HEK293 (cell line): ENCODE measurements around the gene ATE1.

Source experiments
- GLIS2 ChIP-seq: fragments of 450-650 bp; formaldehyde crosslinking; IDR thresholded peaks from 2 replicates; pipeline ENCODE4 v1.5.1; 2016; ENCODE audit warnings: missing biosample characterization, missing genetic modification characterization
- HOXC10 ChIP-seq: sonication (generic); formaldehyde crosslinking; IDR thresholded peaks from 2 replicates; pipeline ENCODE4 v1.8.1; 2023; ENCODE audit warnings: mild to moderate bottlenecking, missing genetic modification reagents
- SP2 ChIP-seq: fragments of 450-650 bp; formaldehyde crosslinking; IDR thresholded peaks from 2 replicates; pipeline ENCODE4 v1.5.1; 2016; ENCODE audit warnings: missing biosample characterization, missing genetic modification characterization
- TRIM28 ChIP-seq: IDR thresholded peaks from 2 replicates; pipeline ENCODE4 v1.6.1; 2011; ENCODE audit warnings: low read length, control low read depth, borderline replicate concordance
- YY1 ChIP-seq: fragments of 450-650 bp; formaldehyde crosslinking; IDR thresholded peaks from 2 replicates; pipeline ENCODE4 v1.5.1; 2018; ENCODE audit warnings: missing biosample characterization, missing genetic modification characterization
- ZBTB11 ChIP-seq: fragments of 450-650 bp; formaldehyde crosslinking; conservative IDR thresholded peaks from 2 replicates; pipeline ENCODE4 v1.5.1; 2016; ENCODE audit warnings: low read depth, missing biosample characterization, missing genetic modification characterization
- ZBTB20 ChIP-seq: fragments of 450-650 bp; formaldehyde crosslinking; IDR thresholded peaks from 2 replicates; pipeline ENCODE4 v1.5.1; 2016; ENCODE audit warnings: missing biosample characterization, missing genetic modification characterization
- ZFP41 ChIP-seq: fragments of 450-650 bp; formaldehyde crosslinking; IDR thresholded peaks from 2 replicates; pipeline ENCODE4 v1.5.1; 2016; ENCODE audit warnings: missing biosample characterization, missing genetic modification characterization, borderline replicate concordance
- ZNF148 ChIP-seq: fragments of 450-650 bp; formaldehyde crosslinking; IDR thresholded peaks from 2 replicates; pipeline ENCODE4 v1.5.0; 2017; ENCODE audit warnings: missing biosample characterization, missing genetic modification characterization, borderline replicate concordance
- ZNF184 ChIP-seq: fragments of 450-650 bp; IDR thresholded peaks from 2 replicates; pipeline ENCODE4 v1.5.1; 2018; ENCODE audit warnings: missing biosample characterization, mild to moderate bottlenecking, missing genetic modification characterization
- ZNF211 ChIP-seq: fragments of 450-650 bp; formaldehyde crosslinking; IDR thresholded peaks from 2 replicates; pipeline ENCODE4 v1.5.1; 2016; ENCODE audit warnings: low read depth, missing biosample characterization, missing genetic modification characterization
- ZNF214 ChIP-seq: fragments of 450-650 bp; formaldehyde crosslinking; IDR thresholded peaks from 2 replicates; pipeline ENCODE4 v1.5.1; 2017; ENCODE audit warnings: missing biosample characterization, mild to moderate bottlenecking, missing genetic modification characterization, borderline replicate concordance
- ZNF239 ChIP-seq: fragments of 450-650 bp; formaldehyde crosslinking; IDR thresholded peaks from 2 replicates; pipeline ENCODE4 v1.5.1; 2016; ENCODE audit warnings: missing biosample characterization, missing genetic modification characterization
- ZNF266 ChIP-seq: fragments of 450-650 bp; formaldehyde crosslinking; IDR thresholded peaks from 2 replicates; pipeline ENCODE4 v1.5.1; 2016; ENCODE audit warnings: missing biosample characterization, missing genetic modification characterization, low read depth
- ZNF302 ChIP-seq: fragments of 450-650 bp; formaldehyde crosslinking; IDR thresholded peaks from 2 replicates; pipeline ENCODE4 v1.5.1; 2016; ENCODE audit warnings: missing biosample characterization, missing genetic modification characterization, low read depth
- ZNF423 ChIP-seq: fragments of 450-650 bp; formaldehyde crosslinking; IDR thresholded peaks from 2 replicates; pipeline ENCODE4 v1.5.1; 2016; ENCODE audit warnings: missing biosample characterization, missing genetic modification characterization
- ZNF473 ChIP-seq: fragments of 450-650 bp; formaldehyde crosslinking; IDR thresholded peaks from 2 replicates; pipeline ENCODE4 v1.5.1; 2017; ENCODE audit warnings: missing biosample characterization, missing genetic modification characterization
- ZNF513 ChIP-seq: fragments of 450-650 bp; IDR thresholded peaks from 2 replicates; pipeline ENCODE4 v1.5.1; 2018; ENCODE audit warnings: missing biosample characterization, missing genetic modification characterization
- ZNF514 ChIP-seq: fragments of 450-650 bp; formaldehyde crosslinking; IDR thresholded peaks from 2 replicates; pipeline ENCODE4 v1.5.1; 2016; ENCODE audit warnings: missing biosample characterization, missing genetic modification characterization
- ZNF521 ChIP-seq: fragments of 450-650 bp; formaldehyde crosslinking; IDR thresholded peaks from 2 replicates; pipeline ENCODE4 v1.5.1; 2017; ENCODE audit warnings: missing biosample characterization, mild to moderate bottlenecking, missing genetic modification characterization
- ZNF544 ChIP-seq: fragments of 450-650 bp; formaldehyde crosslinking; IDR thresholded peaks from 2 replicates; pipeline ENCODE4 v1.5.0; 2017; ENCODE audit warnings: missing biosample characterization, missing genetic modification characterization
- ZNF571 ChIP-seq: fragments of 450-650 bp; formaldehyde crosslinking; IDR thresholded peaks from 2 replicates; pipeline ENCODE4 v1.5.0; 2017; ENCODE audit warnings: missing biosample characterization, missing genetic modification characterization
- ZNF621 ChIP-seq: fragments of 450-650 bp; formaldehyde crosslinking; IDR thresholded peaks from 2 replicates; pipeline ENCODE4 v1.5.1; 2017; ENCODE audit warnings: missing biosample characterization, missing genetic modification characterization
- ZNF658 ChIP-seq: fragments of 450-650 bp; formaldehyde crosslinking; IDR thresholded peaks from 2 replicates; pipeline ENCODE4; 2016; ENCODE audit warnings: missing biosample characterization, missing genetic modification characterization
- ZNF747 ChIP-seq: fragments of 450-650 bp; formaldehyde crosslinking; IDR thresholded peaks from 2 replicates; pipeline ENCODE4 v1.5.1; 2016; ENCODE audit warnings: missing biosample characterization, missing genetic modification characterization
- TF ChIP-seq, protein P1 (sequence below): fragments of 450-650 bp; formaldehyde crosslinking; IDR thresholded peaks from 2 replicates; pipeline ENCODE4 v1.5.1; 2016; ENCODE audit warnings: missing biosample characterization, missing genetic modification characterization
- TF ChIP-seq, protein P2 (sequence below): fragments of 450-650 bp; formaldehyde crosslinking; IDR thresholded peaks from 2 replicates; pipeline ENCODE4 v1.5.1; 2016; ENCODE audit warnings: missing biosample characterization, missing genetic modification characterization
- TF ChIP-seq, protein P3 (sequence below): fragments of 450-650 bp; formaldehyde crosslinking; IDR thresholded peaks from 2 replicates; pipeline ENCODE4 v1.5.1; 2016; ENCODE audit warnings: missing biosample characterization, missing genetic modification characterization

The ATE1 gene

DNA sequence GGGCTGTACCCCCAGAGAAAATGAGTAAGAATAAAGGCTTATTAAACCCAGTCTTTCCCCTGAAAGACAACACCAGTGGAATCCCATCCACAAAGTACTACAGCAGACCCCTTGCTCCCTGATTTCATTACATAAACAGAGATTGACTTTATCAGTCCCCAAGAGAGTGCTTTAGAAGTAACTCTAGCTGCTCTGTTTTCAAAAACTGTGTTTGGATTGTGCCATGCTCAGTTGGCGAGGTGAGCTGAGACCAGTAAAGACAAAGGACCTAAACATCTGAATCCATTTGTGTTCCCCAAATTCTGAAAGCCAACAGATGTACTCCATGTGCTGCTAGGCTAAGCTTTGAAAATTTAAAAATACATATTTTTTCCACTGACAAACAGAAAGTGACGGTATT is 127.0 kb downstream of the ATE1 start (continued):
- TF ChIP-seq, protein P1, sequence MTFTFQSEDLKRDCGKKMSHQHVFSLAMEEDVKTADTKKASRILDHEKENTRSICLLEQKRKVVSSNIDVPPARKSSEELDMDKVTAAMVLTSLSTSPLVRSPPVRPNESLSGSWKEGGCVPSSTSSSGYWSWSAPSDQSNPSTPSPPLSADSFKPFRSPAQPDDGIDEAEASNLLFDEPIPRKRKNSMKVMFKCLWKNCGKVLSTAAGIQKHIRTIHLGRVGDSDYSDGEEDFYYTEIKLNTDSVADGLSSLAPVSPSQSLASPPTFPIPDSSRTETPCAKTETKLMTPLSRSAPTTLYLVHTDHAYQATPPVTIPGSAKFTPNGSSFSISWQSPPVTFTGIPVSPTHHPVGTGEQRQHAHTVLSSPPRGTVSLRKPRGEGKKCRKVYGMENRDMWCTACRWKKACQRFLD (tag by site-specific recombination), result no peak
- TF ChIP-seq ZNF571 (tag by site-specific recombination) (no peak), ZNF521 (tag by site-specific recombination) (no peak), ZNF211 (no peak), ZNF513 (no peak), ZNF214 (no peak), ZNF239 (tag by site-specific recombination) (no peak), ZFP41 (tag by site-specific recombination) (no peak), ZNF747 (tag by site-specific recombination) (no peak), ZNF544 (tag by site-specific recombination) (no peak), ZNF266 (no peak), ZNF423 (tag by site-specific recombination) (0 out of 2 replicates have a peak, but pooled peaks have one; percentile 23), ZBTB20 (tag by site-specific recombination) (peak; percentile 81), ZBTB11 (tag by site-specific recombination) (no peak), GLIS2 (tag by site-specific recombination) (no peak), YY1 (tag by site-specific recombination) (no peak), TRIM28 (no peak; the same call in 1 of the 2 replicates), HOXC10 (CRISPR knock-in tag) (no peak), SP2 (tag by site-specific recombination) (no peak), ZNF473 (no peak), ZNF148 (tag by site-specific recombination) (no peak), ZNF302 (tag by site-specific recombination) (no peak), ZNF658 (tag by site-specific recombination) (no peak), ZNF184 (tag by site-specific recombination) (no peak), ZNF514 (tag by site-specific recombination) (no peak), ZNF621 (tag by site-specific recombination) (no peak)
- TF ChIP-seq, protein P2, sequence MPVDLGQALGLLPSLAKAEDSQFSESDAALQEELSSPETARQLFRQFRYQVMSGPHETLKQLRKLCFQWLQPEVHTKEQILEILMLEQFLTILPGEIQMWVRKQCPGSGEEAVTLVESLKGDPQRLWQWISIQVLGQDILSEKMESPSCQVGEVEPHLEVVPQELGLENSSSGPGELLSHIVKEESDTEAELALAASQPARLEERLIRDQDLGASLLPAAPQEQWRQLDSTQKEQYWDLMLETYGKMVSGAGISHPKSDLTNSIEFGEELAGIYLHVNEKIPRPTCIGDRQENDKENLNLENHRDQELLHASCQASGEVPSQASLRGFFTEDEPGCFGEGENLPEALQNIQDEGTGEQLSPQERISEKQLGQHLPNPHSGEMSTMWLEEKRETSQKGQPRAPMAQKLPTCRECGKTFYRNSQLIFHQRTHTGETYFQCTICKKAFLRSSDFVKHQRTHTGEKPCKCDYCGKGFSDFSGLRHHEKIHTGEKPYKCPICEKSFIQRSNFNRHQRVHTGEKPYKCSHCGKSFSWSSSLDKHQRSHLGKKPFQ (tag by site-specific recombination), result no peak
- TF ChIP-seq, protein P3, sequence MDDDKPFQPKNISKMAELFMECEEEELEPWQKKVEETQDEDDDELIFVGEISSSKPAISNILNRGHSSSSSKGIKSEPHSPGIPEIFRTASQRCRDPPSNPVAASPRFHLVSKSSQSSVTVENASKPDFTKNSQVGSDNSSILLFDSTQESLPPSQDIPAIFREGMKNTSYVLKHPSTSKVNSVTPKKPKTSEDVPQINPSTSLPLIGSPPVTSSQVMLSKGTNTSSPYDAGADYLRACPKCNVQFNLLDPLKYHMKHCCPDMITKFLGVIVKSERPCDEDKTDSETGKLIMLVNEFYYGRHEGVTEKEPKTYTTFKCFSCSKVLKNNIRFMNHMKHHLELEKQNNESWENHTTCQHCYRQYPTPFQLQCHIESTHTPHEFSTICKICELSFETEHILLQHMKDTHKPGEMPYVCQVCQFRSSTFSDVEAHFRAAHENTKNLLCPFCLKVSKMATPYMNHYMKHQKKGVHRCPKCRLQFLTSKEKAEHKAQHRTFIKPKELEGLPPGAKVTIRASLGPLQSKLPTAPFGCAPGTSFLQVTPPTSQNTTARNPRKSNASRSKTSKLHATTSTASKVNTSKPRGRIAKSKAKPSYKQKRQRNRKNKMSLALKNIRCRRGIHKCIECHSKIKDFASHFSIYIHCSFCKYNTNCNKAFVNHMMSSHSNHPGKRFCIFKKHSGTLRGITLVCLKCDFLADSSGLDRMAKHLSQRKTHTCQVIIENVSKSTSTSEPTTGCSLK (tag by site-specific recombination), result no peak
